ENCODE data around the gene DGKQ.

- TF ChIP-seq CTCF (IDR thresholded peaks at IDR 0.05) (no peak), ZFX (IDR thresholded peaks at IDR 0.05; ENCODE audit: borderline replicate concordance) (no peak)
Observed at GRCh38 chr4:1009542-1010394, 36.4 kb upstream of the DGKQ start.

All from 22Rv1 (cell line).